GM19328 (cell line): ENCODE measurements around the gene TRIM69.
A peak's percentile ranks its signal among the peaks of the same experiment; 100 is the strongest.
"Not testable (repeated sequence)": the region's sequence is repeated elsewhere in the genome, so short reads cannot be mapped to it uniquely, and the experiment has no call there.

Experiments
- ATAC-seq: cut with Tn5 transposase; IDR thresholded peaks from one replicate; pipeline ENCODE4 v1.9.1; 2021; ENCODE audit warnings: mild to moderate bottlenecking, moderate library complexity; ENCODE audit not compliant: unreplicated experiment

Gene TRIM69

DNA sequence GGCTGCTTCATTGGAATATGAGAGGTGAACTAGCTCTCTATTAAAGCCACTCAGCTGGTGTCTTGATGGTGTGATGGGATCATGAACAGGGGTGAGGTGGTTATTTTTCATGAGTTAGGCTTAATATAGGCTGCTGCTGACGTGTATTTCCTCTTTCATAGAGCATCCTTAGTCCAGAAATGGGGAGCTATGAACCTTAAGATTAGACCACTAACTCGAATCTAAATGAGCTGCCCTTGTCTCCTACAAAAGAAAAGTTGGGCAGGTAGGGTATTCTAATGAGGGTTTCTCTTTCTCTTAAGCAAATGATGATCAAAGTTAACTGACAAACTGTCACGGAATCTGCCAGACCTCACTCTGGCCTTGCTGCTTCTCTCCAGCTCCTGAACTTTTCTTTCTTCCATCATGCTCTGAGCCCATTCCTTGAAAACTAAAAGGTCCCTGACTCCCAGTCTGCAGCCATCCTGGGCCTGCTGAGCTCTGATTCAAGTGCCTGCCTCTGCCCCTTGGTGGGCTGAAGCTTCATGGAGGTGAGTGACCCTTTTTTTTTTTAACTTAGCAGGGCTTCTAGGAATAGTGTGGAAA is at the start of gene TRIM69:
TSS of gene TRIM69 (plus strand) at position 348 of the 585 bp plus-strand sequence. CDS start at position 525, 177 bp downstream.
- no peak for ATAC-seq

GRCh38 chr15:44689318-44689717 is 47.0 kb upstream of the TRIM69 start:
- not testable (repeated sequence) for ATAC-seq

GRCh38 chr15:44690245-44690644 is 46.1 kb upstream of the TRIM69 start:
- ATAC-seq = not testable (repeated sequence)

- no peak for ATAC-seq
Measured at GRCh38 chr15:44692659-44693058, 43.7 kb upstream of the TRIM69 start.

GRCh38 chr15:44694416-44694815 is 41.9 kb upstream of the TRIM69 start:
- no peak for ATAC-seq

DNA sequence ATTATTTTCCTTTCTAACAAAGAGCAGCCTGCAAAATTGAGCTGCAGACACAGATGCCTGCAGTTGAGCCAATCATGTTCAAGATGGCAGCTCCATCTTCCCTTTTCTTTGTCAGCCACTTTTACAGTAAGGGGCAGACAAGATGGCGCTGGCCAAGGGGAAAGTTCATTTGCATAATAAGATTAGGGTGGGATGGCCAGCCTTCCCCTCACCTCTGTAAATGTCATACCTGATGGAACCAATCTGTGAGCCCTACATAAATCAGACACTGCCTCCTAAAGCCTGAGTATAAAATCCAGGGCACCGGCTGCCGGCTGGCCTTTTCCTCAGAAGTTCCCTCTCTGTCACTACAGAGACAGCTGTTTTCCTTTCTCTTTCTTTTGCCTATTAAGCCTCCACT is 41.0 kb upstream of the TRIM69 start:
- no peak for ATAC-seq

GRCh38 chr15:44697014-44697413 is 39.3 kb upstream of the TRIM69 start:
- no peak for ATAC-seq

DNA sequence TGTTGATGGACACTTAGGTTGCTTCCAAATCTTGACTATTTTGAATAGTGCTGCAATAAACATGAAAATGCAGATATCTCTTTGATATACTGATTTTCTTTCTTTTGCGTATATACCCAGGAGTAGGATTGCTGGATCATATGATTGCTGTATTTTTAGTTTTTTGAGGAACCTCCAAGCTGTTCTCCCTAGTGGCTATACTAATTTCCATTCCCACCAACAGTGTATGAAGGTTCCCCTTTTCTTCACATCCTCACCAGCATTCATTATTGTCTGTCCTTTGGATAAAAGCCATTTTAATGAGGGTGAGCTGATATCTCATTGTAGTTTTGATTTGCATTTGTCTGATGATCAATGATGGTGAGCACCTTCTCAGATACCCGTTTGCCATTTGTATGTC is 37.7 kb upstream of the TRIM69 start:
- ATAC-seq = no peak

GRCh38 chr15:44700676-44701075 is 35.7 kb upstream of the TRIM69 start:
- ATAC-seq = not testable (repeated sequence)

DNA sequence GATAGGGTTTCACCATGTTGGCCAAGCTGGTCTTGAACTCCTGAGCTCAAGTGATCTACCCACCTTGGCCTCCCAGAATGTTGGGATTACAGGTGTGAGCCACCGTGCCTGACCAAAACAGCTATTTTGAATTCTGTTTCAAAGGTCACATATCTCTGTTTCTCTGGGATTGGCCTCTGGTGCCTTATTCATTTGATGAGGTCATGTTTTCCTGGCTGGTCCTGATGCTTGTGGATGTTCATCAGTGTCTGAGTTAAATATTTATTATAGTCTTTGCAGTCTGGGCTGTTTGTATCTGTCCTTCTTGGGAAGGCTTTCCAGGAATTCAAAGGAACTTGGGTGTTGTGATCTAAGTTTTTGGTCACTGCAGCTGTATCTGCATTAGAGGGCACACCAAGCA is 30.3 kb upstream of the TRIM69 start:
- ATAC-seq = no peak

DNA sequence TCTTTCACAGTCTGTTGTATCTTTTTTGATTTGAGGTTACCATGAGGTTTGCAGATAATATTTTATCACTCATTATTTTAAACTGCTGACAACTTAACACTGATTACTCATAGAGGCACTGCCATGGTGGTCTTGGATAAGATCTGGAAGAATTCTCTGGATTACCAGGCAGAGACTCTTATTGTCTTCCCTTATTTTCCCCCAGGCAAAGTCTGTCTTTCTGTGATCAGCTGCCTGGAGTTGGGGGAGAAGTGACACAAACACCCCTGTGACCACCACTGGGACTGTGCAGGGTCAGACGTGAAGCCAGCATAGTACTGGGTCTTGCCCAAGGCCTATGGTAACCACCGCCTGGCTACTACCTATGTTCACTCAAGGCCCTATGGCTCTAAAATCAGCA is 29.9 kb upstream of the TRIM69 start:
- ATAC-seq = no peak

DNA sequence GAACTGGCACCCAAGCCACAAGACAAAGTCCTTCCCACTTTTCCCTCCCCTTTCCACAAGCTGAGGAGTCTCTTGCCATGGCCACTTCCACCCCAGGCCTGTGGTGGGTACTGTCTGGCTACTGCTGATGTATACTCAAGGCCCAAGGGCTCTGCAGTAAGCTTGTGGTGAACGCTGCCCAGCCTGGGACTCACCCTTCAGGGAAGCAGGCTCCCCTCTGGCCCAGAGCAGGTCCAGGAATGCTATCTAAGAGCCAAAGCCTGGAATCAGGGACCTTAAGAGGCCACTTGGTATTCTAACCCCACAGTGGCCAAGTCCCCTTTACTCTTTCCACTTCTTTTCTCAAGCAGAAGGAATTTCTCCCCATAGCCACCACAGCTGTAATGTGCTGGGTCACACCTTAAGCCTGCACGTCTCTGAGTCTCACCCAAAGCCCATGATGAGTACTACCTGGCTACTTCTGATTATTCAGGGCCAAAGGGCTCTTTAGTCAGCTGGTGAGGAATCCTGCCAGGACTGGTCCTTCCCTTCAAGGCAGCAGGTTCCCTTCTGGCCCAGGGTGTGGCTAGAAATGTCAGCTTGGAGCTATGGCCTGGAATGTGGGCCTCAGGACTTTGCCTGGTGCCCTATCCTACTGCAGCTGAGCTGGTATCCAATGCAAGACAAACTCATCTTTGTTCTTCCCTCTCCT is 29.2 kb upstream of the TRIM69 start:
- ATAC-seq = no peak

GRCh38 chr15:44710236-44711095 is 25.9 kb upstream of the TRIM69 start:
- ATAC-seq = no peak

DNA sequence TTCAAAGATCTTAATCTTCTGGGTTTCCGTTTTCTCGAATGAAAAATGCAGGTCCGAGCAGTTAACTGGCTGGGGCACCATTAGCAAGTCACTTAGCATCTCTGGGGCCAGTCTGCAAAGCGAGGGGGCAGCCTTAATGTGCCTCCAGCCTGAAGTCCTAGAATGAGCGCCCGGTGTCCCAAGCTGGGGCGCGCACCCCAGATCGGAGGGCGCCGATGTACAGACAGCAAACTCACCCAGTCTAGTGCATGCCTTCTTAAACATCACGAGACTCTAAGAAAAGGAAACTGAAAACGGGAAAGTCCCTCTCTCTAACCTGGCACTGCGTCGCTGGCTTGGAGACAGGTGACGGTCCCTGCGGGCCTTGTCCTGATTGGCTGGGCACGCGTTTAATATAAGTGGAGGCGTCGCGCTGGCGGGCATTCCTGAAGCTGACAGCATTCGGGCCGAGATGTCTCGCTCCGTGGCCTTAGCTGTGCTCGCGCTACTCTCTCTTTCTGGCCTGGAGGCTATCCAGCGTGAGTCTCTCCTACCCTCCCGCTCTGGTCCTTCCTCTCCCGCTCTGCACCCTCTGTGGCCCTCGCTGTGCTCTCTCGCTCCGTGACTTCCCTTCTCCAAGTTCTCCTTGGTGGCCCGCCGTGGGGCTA is 25.1 kb upstream of the TRIM69 start, which contains the start of the genes B2M and PATL2:
TSS of gene B2M (plus strand) at position 422 of the 647 bp plus-strand sequence. CDS start at position 452, 30 bp downstream.
TSS of gene PATL2 (minus strand) at position 228 of the 647 bp plus-strand sequence. CDS start 34,833 bp downstream, outside the sequence.
- peak; percentile 85 for ATAC-seq

DNA sequence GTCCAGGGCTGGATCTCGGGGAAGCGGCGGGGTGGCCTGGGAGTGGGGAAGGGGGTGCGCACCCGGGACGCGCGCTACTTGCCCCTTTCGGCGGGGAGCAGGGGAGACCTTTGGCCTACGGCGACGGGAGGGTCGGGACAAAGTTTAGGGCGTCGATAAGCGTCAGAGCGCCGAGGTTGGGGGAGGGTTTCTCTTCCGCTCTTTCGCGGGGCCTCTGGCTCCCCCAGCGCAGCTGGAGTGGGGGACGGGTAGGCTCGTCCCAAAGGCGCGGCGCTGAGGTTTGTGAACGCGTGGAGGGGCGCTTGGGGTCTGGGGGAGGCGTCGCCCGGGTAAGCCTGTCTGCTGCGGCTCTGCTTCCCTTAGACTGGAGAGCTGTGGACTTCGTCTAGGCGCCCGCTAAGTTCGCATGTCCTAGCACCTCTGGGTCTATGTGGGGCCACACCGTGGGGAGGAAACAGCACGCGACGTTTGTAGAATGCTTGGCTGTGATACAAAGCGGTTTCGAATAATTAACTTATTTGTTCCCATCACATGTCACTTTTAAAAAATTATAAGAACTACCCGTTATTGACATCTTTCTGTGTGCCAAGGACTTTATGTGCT is 24.5 kb upstream of the TRIM69 start:
- peak; percentile 18 for ATAC-seq

DNA sequence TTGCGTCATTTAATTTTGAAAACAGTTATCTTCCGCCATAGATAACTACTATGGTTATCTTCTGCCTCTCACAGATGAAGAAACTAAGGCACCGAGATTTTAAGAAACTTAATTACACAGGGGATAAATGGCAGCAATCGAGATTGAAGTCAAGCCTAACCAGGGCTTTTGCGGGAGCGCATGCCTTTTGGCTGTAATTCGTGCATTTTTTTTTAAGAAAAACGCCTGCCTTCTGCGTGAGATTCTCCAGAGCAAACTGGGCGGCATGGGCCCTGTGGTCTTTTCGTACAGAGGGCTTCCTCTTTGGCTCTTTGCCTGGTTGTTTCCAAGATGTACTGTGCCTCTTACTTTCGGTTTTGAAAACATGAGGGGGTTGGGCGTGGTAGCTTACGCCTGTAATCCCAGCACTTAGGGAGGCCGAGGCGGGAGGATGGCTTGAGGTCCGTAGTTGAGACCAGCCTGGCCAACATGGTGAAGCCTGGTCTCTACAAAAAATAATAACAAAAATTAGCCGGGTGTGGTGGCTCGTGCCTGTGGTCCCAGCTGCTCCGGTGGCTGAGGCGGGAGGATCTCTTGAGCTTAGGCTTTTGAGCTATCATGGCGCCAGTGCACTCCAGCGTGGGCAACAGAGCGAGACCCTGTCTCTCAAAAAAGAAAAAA is 23.9 kb upstream of the TRIM69 start:
- ATAC-seq = no peak

DNA sequence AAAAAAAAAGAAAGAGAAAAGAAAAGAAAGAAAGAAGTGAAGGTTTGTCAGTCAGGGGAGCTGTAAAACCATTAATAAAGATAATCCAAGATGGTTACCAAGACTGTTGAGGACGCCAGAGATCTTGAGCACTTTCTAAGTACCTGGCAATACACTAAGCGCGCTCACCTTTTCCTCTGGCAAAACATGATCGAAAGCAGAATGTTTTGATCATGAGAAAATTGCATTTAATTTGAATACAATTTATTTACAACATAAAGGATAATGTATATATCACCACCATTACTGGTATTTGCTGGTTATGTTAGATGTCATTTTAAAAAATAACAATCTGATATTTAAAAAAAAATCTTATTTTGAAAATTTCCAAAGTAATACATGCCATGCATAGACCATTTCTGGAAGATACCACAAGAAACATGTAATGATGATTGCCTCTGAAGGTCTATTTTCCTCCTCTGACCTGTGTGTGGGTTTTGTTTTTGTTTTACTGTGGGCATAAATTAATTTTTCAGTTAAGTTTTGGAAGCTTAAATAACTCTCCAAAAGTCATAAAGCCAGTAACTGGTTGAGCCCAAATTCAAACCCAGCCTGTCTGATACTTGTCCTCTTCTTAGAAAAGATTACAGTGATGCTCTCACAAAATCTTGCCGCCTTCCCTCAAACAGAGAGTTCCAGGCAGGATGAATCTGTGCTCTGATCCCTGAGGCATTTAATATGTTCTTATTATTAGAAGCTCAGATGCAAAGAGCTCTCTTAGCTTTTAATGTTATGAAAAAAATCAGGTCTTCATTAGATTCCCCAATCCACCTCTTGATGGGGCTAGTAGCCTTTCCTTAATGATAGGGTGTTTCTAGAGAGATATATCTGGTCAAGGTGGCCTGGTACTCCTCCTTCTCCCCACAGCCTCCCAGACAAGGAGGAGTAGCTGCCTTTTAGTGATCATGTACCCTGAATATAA is 23.0 kb upstream of the TRIM69 start:
- no peak for ATAC-seq

GRCh38 chr15:44715142-44715796 is 21.1 kb upstream of the TRIM69 start:
- ATAC-seq = no peak
